ENCODE measurements around the gene UCP3.

UCP3 gene

GRCh38 chr11:73999581-74000306 lies 9.1 kb downstream of the UCP3 start:
- TF ChIP-seq CTCF (IDR thresholded peaks at IDR 0.05; ENCODE audit: low read depth, low read length): no peak
- H3K4me3 ChIP-seq (ENCODE audit: low read depth, low read length): no peak overlapping the region

- H3K4me3 ChIP-seq (ENCODE audit: low read depth, low read length): no peak overlapping the region
- TF ChIP-seq CTCF (IDR thresholded peaks at IDR 0.05; ENCODE audit: low read depth, low read length): no peak
These were observed 9.9 kb downstream of the UCP3 start for GRCh38 chr11:73998846-73999575.

GRCh38 chr11:73997120-73997770 lies 11.6 kb downstream of the UCP3 start:
- no peak for TF ChIP-seq CTCF (IDR thresholded peaks at IDR 0.05; ENCODE audit: low read depth, low read length)
- H3K4me3 ChIP-seq (ENCODE audit: low read depth, low read length): no peak overlapping the region

- TF ChIP-seq CTCF (IDR thresholded peaks at IDR 0.05; ENCODE audit: low read depth, low read length): no peak
- H3K4me3 ChIP-seq (ENCODE audit: low read depth, low read length): no peak overlapping the region
These were observed 12.6 kb downstream of the UCP3 start for GRCh38 chr11:73996161-73996747.

GRCh38 chr11:73995731-73996130 lies 13.2 kb downstream of the UCP3 start:
- no peak for TF ChIP-seq CTCF (IDR thresholded peaks at IDR 0.05; ENCODE audit: low read depth, low read length)

GRCh38 chr11:73995247-73995646 lies 13.6 kb downstream of the UCP3 start:
- H3K4me3 ChIP-seq (ENCODE audit: low read depth, low read length): no peak overlapping the region
- no peak for TF ChIP-seq CTCF (IDR thresholded peaks at IDR 0.05; ENCODE audit: low read depth, low read length)

More at GRCh38 chr11:73995731-73996130, 13.2 kb downstream of the UCP3 start:
- H3K4me3 ChIP-seq (ENCODE audit: low read depth, low read length): no peak overlapping the region

Measured in WI38 (cell line).